ENCODE data around the gene TULP4.
"Not testable (repeated sequence)": the region's sequence is repeated elsewhere in the genome, so short reads cannot be mapped to it uniquely, and the experiment has no call there.

Gene TULP4

DNA sequence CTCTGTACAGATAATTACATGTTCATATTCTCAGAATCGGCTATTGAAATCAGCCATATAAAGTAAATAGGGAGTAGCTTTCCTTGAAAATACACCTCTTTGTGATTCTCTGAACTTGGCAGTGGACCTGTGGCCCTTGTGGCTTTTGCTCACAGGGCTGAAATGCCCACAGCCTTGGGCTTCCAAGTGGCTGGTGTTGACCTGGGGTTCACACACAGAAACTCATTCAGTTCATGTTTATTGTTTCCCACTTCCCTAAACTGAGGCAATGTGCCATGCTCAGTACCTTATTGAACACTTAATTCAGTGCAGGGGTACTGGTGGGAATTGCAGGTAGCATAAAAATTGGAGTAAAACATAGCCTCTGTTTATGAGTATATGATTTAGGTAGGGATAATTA is 19.1 kb upstream of the TULP4 start:
- no peak overlapping the region for H3K4me3 ChIP-seq (ENCODE audit: low read depth, low read length)

DNA sequence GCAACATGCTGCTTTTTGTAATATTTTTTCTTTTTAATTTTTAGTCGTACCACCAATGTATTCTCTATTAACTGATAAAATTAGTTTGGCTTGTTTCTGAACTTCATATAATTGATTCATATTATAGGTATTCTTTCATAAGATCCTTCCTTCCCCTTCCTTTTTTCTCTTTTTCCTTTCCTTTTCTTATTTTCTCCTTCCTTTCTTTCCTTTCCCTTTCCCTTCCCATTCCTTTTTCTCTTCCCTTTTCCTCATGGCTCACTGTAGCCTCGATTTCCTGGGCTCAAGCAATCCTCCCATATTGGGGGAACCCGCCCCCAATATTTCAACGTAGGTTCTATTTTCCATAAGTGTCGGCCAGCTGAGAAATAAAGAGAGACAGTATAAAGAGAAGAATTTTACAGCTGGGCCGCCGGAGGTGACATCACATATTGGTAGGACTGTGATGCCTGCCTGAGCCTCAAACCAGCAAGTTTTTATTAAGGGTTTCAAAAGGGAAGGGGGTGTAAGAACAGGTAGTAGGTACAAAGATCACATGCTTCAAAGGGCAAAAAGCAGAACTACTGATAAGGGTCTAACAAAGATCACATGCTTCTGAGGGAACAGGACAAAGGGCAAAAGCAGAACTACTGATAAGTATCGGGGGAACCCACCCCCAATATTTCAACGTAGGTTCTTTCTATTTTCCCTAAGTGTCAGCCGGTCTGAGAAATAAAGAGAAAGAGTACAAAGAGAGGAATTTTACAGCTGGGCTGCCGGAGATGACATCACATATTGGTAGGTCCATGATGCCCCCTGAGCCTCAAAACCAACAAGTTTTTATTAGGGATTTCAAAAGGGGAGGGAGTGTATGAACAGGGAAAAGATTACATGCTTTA is 16.1 kb upstream of the TULP4 start:
- H3K4me3 ChIP-seq (ENCODE audit: low read depth, low read length) = not testable (repeated sequence)

- H3K4me3 ChIP-seq (ENCODE audit: low read depth, low read length) = not testable (repeated sequence)
Measured at GRCh38 chr6:158296854-158297324, 15.4 kb upstream of the TULP4 start.

- H3K4me3 ChIP-seq (ENCODE audit: low read depth, low read length) = not testable (repeated sequence)
Measured at GRCh38 chr6:158297657-158298056, 14.6 kb upstream of the TULP4 start.

GRCh38 chr6:158300306-158301143 is 11.7 kb upstream of the TULP4 start:
- H3K4me3 ChIP-seq (ENCODE audit: low read depth, low read length) = not testable (repeated sequence)

GRCh38 chr6:158301561-158301960 is 10.7 kb upstream of the TULP4 start:
- H3K4me3 ChIP-seq (ENCODE audit: low read depth, low read length) = not testable (repeated sequence)

GRCh38 chr6:158302195-158302796 is 10.0 kb upstream of the TULP4 start:
- H3K4me3 ChIP-seq (ENCODE audit: low read depth, low read length) = not testable (repeated sequence)

DNA sequence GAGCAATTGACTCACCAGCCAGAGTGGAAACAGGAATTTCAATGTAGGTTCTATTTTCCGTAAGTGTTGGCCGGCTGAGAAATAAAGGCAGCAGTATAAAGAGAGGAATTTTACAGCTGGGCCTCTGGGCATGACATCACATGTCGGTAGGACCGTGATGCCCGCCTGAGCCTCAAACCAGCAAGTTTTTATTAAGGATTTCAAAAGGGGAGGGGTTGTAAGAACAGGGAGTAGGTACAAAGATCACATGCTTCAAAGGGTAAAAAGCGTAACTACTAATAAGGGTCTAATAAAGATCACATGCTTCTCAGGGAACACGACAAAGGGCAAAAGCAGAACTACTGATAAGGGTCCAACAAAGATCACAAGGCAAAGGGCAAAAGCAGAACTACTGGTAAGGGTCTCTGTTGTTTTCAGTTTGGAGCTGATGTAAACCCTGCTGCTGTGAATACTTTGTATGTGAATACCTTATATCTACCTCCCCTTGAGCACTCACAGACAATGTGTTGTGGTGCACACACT is 9.0 kb upstream of the TULP4 start:
- H3K4me3 ChIP-seq (ENCODE audit: low read depth, low read length) = no peak overlapping the region

DNA sequence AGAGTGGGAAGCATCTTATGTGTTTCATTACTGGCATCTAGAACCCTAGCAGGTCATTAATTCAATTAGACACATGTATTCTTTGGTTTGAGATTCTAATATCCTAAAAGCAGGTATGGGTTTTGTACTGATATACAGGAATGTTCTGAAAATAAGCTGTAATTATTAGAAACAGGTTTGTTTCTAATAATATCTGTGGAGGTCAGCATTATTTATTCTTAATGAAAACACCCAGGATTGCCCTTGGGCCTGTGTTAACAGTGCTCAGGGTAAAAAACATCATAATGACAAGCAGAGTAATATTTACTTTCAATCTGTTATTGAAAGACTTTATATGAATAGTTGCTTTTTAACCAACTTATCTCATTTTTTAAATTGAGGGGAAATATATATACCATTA is 8.0 kb upstream of the TULP4 start:
- H3K4me3 ChIP-seq (ENCODE audit: low read depth, low read length) = no peak overlapping the region

- H3K4me3 ChIP-seq (ENCODE audit: low read depth, low read length) = no peak overlapping the region
Measured at GRCh38 chr6:158309814-158310213, 2.5 kb upstream of the TULP4 start.

DNA sequence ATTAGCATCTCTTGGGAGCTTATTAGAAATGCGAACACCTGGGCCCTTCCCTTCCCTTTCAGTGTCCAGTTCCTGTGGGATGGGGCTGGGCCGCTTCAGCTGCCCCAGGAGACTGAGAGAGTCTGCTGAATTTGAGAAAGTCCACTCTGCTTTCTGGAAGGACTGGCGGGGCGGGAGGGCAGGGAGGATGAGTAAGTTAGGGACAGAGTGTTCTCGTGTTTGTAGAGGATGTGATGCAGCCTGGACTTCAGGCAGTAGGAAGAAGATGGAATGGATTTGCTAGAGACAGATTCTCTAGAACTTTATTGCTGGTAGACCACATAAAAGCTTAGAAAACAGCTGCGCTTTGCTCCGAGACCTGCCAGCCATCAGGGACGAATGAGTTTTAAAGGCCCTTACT is 1.1 kb upstream of the TULP4 start:
- no peak overlapping the region for H3K4me3 ChIP-seq (ENCODE audit: low read depth, low read length)

- H3K4me3 ChIP-seq (ENCODE audit: low read depth, low read length) = no peak overlapping the region
Measured at GRCh38 chr6:158311626-158312025, 639 bp upstream of the TULP4 start.

DNA sequence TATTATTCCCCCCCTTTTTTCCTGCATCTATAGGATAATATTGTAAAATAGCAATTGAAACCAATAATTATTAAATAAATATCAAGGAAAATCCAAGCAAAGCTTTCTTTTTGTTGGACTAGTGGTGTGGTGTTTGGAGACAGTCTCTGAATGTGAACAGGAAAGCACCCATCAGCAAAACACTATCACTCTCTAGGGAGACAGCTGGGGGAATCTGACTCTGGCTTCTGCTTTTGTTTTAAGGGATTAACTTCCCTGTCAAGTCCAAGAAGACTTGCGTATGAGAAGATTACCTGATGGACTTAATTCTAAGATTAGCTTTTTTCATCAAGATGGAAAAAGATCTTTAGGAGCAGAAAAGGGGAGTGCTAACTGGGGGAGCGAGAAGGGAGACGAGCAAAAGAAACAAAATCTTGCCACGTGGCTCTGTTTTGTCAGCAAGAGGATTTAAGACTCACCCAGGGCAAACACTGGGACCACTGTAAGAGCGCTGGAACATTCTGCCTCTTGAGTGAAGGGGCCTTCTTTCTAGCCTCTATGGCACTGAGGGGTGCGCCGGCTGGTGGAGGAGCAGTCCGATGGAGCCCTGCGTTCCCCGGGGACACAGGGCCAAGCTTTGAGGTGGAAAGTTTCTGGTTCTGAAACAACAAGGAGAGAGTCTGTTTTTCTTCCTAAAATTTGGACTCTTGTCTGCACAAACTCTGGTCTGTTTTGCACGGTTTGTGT is 570 bp downstream of the TULP4 start:
- H3K4me3 ChIP-seq (ENCODE audit: low read depth, low read length) = no peak overlapping the region

GRCh38 chr6:158313989-158314388 is 1.7 kb downstream of the TULP4 start:
- no peak overlapping the region for H3K4me3 ChIP-seq (ENCODE audit: low read depth, low read length)

DNA sequence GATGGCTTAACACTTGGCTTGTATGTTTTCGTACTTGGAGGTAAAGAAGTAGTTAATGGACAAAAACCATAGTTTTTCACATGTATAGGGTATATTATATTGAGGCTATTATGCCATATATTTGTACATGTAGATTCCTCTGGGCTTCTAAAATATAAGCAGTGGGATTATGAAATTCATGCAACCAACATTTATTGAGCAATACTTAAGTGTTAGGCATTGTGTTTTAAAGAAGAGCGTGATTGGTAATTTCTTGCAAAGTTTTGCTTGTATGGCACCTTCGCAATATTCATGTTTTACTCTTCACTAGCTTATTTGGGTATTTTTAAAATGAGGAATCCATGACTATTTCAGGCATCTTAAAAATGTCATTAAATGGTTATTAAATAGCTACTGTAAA is 2.5 kb downstream of the TULP4 start:
- H3K4me3 ChIP-seq (ENCODE audit: low read depth, low read length) = no peak overlapping the region

DNA sequence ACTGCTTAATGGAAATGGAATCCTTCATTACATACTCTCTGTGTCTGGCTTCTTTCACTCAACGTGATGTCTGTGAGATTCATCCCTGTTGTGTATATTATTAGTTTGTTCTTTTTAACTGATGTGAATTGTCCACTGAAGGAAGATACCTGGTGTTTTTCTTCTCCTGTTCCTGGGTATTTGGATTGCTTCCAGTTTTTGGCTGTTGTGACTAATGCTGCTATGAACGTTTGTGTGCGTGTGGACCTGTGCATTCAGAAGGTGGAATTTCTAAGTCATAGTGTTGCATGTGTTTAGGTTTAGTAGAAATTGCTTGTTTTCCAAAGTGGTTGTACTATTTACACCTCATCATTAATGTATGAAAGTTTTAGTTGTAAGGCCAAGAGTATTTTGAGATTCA is 3.8 kb downstream of the TULP4 start:
- H3K4me3 ChIP-seq (ENCODE audit: low read depth, low read length) = no peak overlapping the region

- H3K4me3 ChIP-seq (ENCODE audit: low read depth, low read length) = no peak overlapping the region
Measured at GRCh38 chr6:158321960-158322359, 9.7 kb downstream of the TULP4 start.

- H3K4me3 ChIP-seq (ENCODE audit: low read depth, low read length) = no peak overlapping the region
Measured at GRCh38 chr6:158322400-158322723, 10.1 kb downstream of the TULP4 start.

- no peak overlapping the region for H3K4me3 ChIP-seq (ENCODE audit: low read depth, low read length)
Measured at GRCh38 chr6:158322724-158323560, 10.7 kb downstream of the TULP4 start.

DNA sequence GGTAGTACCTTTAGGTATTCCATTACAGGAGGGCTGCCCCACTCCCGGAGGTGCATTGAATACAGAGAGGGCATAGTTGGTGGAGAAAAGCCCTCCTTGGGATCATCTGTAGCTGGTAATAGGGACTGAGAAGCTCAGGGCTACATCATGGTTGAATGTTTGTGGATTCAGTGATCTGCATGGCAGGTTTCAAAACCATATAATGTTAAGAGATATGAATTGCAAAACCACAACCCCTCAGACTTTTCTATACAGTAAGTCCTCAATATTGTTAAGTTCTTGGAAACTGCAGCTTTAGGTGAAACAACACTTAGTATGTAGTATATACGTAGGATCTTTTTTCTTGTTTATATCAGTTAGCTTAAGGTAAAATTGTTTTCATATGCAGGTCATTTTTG is 11.3 kb downstream of the TULP4 start:
- no peak overlapping the region for H3K4me3 ChIP-seq (ENCODE audit: low read depth, low read length)
